M059J (cell line): ENCODE results near the gene SETD1B. TPM values are rescaled to one million over a fixed set of nuclear protein-coding genes. Genes with fewer than 3 reads are reported as not detected.
A peak's percentile ranks its signal among the peaks of the same experiment; 100 is the strongest.

Source experiments
- DNase-seq: peaks from one replicate; pipeline ENCODE4 v3.0.0-alpha.2; 2012; ENCODE audit warnings: low read depth
- total RNA-seq: library from RNA; depleted of rRNA; stranded (reverse); fragments of >200 nt; shearing (Covaris generic); gene quantifications from 2 replicates; pipeline ENCODE4 v1.2.3, GENCODE V29; 2014

SETD1B gene
- total RNA-seq, 1 experiment from 2014 or later, result 3.9 TPM

DNA sequence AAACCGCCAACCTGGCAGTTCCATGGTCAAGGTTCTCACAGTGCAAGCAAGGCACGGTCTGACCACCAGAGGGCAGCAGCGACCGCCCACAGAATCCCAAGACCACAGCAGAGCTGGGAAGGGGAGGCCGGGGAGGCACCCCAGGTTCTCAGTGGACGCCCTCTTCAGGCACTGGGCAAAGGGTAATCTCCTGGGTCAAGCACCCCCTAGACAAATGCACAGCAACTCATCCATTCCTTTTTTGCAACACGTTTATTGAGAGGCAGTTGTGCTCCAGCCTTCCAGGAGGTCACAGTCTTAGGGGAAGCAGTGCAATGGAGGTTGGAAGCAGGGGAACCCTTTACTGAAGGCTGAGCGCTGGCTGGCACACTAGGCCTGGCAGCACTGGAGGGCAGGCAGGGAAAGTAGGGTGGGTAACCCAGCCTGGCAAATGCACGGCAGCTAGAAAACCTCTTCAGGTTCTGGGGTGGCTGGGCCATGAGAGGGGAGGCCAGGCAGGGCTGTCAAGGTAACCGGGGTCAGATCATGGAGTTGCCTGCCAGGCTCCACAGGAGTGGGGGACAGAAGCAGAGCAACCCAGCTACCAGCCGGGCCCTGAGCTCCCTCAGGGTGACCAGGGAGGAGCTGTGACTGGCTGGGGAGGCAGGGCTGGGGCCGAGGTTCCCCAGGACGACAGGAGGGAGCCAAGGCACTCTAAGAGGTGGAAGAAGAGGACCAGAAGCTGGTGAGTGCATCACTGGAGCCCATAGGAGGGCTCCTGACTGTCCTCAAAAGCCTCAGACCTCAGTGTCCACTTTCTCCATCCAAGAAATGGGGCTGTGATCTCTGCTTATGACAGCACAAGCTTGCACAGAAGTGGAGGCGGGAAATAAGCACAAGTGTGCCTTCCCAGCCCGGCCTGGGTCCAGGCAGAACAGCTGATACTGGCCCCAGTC is 8.5 kb upstream of the SETD1B start:
- peak; percentile 81 for DNase-seq

DNA sequence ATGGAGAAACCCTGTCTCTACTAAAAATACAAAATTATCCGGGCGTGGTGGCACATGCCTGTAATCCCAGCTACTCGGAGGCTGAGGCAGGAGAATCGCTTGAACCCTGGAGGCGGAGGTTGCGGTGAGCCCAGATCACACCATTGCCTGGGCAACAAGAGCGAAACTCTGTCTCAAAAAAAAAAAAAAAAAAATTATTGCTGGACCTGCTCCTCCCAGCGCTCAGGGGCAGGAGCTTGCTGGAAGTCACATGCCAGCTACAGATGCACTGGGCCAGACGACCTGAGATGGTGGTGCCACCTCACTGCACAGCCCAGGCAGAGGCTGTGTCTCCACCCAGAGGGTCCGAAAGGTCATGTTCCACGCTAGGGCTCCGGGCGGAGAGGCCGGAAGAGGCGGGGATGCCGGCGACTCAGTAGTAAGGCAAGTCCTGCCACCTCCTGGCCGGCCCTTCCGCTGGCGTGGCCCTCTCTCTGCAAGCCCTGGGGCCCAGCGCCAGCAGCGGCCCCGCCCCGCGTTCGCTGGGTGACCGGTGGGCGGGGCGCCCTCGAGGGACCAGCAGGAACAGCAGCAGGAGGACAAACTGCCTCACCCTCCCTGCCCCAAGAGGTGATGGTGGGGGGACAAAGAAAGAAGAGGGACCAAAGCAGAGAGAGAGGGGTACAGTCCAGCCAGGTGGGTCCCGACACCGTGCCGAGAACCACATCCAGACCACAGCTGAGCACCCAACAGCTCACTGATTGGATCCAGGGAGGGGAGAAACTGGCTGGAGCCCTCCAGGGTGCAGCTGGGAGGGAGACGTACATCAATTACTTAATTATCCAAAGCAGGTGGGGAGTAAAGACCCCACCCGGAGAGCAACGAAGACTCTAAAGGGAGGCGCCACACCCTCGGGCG is 6.7 kb upstream of the SETD1B start:
- DNase-seq, result peak; percentile 93

DNA sequence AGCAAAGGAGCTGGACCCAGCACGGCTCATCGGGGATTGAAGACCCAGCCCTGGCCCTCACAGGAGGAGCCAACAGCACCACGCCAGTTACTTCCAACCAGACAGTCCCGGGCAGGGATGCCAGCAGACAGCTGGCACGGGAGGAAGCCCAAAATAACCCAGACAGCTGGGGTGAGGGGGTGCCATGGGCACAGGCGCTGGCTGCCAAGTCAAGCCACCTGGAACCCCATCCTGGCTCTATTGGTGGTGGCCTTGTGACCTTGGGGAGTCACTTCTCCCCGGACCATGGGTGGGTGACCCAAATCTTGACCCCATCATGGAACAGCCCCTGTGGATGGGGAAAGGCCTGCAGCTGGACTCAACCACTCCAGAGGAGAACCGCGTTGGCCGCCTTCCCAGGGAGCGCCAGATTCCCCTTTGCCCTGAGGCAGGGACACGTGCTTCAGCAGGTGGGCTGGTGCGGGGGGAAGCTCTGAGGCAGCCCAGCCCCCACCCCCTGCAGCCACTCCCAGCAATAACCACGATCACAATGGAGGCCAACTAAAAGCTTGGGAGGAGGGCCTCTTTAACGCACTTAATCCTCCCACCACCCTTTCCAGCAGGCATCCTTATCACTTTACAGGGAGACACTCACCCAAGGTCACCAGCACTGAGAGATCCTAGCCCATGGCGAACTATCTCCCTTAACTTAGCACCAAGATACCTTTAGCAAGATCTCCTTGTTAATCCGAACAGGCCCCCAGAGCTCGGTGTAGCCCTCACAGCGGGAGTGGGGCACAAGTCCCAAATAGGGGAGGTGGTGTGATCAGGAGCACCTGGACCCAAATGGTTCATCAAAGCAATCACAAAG is 5.6 kb upstream of the SETD1B start:
- DNase-seq, result peak; percentile 76

DNA sequence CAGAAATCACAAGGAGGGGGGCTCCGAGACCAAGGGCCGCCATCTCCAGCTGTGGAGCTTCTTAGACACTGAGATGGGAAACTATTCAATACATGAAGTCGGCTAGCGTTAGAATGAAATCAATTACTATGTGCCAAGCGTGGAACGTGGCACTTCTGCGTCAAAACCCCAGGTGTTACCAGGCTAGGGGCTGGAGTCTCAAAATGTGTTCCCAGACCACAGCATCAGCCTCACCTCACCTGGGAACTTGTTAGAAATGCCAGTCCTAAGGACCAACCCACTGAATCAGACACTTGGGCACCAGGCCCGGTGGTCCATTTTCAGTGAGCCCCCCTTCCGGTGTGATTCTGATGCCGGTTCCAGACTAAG is 5.0 kb upstream of the SETD1B start:
- no peak for DNase-seq

DNA sequence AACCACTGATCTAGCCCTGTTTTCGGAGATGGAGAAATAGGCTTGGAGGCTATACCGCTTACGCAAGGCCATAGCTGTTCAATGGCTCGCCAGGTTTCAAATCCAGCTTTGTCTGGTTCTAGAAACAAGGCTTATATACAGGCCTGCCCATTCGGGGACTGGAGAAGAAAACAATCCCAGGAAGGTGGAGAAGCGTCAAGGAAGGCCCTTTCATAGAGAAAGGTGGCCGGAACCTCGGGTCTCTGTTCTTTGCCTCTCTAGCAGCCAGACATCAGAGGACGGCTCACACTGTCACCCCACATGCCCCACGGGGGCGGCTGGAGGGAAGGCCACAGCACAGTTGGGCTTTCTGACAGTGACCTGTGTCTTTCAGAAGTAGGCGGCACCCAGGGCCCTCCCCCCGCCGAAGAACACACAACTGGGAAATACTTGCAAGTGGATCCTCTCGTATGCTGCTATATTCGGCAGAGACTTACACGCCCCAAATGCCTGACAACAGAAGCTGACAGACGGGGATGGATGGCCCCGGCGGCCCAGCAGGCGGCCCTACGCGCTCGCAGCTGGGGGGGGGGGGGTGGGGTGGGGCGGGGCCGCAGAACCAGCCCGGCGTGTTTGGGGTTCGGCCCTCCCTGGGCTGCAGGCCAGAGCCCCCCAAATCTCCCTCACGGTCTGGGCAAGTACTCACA is 4.5 kb upstream of the SETD1B start:
- peak; percentile 76 for DNase-seq

DNA sequence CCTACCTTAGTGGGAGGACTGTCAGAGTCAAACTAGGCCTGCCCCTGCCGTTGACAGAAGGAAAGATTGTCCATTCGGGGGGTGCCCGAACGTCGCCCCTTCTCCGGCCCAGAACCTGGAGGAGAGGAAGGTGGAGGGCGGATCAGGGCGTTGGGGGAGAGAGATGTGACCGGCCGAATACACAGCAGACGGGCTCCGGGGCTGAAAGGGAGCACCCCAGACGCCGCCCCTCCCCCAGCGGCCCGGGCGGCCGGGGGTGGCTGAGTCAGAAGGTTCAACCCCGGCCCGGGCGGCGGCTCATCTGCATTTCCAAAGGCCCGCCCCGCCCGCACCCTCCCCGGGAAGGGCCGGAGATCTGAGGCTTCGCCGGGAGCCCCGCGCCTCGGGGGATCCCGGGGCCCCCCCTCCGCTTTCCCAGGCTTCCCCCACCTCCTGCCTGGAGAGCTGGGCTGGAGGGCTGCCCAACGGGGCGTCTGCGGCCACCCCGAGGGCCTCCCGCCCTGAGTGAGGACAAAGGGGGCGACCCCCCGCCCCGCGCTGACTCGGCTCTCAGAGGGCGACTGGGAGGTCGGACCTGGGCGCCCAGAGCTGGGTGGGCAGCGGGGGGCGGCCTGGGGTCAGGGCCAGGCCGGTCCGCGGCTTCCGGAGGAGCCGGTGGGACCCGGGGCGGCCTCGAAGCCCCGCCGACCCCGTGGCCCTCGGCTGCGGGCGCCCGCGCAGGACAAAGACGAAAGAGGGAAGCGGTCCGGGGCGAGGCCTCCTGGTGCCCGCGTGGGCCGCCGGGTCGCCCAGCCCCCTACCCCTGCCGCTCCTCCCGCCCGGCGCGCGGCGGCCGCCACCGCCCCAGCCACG is 3.7 kb upstream of the SETD1B start:
- DNase-seq, result peak; percentile 93

DNA sequence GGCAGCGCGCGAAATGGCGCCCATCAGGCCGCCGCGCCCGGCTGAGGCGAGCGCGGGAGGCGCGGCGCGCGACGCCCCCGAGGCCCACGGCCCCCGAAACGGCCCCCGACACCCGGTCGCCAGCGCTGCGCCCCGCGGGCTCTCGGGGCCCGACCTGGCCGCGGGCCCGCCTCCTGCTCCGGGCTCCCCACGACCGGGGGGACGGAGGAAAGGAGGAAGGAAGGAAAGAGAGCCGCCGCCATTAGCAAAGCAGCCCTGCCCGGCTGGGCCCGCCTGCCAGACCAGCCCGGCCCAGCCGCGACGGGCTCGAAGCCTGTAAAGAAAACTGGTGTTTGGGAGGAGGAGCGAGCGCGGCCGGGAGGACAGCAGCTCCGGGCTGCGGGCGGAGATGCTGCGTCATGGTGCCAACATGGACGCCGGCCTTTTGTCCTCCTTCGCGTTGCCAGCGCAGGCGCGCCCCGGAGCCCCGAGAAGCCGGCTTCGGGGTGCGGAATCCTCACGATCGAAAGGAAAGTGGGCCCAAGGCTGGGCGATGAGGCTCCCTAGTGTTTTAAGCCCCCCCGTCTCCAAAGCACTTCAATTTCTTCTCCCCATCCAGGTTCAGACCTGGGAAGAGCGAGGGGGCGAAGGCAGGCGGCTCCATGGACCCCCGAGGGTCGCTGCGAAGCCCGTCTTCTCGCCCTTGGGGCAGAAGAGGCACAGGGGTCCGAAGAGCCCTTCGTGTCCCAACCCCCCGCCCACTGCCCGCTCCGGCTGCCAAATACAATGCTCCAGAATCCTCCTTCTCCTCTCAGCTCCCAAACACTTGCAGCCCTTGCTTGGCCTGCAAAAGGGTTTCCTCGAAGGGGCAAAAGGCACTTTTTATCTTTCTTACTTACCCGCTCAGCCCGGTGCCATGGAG is 2.9 kb upstream of the SETD1B start:
- peak; percentile 76 for DNase-seq

DNA sequence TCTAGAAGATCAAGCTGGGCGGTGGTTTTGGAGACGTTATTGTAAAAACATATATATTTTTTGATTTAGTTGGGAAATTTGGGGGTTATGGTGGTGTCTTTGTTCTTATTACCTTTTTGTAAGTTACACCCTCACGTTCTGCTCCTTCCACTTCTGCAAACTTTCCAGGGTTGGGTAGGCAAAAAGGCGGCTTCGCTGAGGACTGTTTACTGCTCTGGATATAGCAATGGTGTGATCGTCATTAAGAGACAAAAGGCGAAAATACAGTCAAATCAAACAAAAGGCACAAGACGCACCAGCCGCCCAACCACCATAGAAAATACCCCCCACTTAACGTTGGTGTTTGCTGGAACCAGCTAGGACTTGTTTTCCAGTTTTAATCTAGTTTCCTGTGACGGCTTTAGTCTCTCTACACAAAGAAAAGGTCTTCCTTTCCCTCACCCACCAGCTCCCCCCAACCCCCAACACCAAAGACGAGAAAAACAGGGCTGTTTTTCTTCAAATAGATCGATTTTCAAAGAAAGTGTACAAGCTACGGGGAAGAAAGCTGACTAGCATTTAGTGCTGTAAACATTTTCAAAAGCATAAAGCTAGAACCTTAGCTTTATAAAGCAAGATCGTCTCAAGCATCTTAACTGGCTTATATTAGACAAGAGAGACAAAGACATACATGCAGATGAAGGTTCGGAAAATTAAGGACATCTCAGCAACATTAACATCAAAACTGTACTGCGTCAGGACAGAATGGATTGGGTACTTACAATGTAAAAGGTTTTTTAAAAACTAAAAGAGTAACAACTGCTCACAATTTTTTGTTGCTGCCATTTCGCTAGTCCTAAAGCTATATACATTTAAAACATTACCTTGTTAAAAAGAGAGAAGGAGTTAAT is 2.0 kb upstream of the SETD1B start:
- no peak for DNase-seq

DNA sequence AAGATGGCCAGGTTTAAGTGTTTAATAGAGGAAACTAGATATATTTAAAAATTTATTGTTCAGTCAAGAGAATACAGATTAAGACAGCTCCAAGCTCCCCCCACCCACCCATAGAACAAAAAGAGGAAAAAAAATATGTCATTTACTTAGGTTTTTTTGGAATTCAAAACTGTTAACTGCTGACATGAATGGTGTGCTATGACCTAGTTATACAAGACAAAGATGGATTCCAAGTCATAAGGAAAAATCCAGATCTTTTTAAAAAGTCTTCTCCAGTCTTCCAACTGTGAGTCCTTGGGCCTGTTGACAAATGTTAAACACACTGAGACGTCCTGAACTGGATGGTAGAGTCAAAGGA is 1.3 kb upstream of the SETD1B start:
- DNase-seq, result no peak

DNA sequence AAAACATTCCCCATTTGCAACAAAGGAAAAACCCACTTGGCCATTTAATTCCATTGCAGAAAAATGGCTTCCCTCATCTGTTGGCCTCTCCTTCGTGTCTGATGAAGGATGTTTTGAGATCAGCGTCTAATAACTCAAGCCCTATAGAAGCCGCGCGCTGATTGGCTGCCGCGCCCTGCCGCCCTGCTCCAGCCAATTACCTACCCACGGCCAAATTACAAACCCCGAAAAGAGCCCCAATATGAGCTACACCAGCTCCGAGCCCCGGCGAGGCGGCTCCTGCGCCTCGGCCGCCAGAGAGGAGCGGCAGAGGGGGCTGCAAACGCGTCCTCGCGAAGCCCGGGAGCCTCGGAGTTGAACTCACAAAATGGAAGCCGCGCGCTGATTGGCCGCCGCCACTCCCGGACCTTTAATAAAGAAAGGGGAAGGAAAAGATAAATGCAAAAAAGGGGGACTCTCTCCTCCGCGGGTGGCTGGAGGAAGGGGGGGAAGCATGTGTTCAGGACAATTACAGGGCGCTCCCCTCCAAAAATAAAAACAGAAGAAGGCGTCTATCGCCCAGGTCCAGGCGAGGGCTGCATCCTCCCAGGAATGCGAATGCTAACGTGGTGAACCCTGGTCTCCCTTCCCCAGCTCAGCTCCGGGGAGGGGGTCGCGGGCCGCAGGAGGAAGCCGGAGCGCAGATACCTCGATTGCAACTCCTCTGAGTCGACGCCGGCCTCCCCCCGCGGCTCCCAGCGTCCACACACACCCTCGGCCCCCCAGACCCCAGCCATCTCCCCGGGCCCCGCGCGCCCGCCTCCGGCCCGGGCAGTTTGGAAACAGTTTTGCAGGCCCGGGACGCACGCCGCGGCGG is 738 bp upstream of the SETD1B start:
- peak; percentile 95 for DNase-seq

DNA sequence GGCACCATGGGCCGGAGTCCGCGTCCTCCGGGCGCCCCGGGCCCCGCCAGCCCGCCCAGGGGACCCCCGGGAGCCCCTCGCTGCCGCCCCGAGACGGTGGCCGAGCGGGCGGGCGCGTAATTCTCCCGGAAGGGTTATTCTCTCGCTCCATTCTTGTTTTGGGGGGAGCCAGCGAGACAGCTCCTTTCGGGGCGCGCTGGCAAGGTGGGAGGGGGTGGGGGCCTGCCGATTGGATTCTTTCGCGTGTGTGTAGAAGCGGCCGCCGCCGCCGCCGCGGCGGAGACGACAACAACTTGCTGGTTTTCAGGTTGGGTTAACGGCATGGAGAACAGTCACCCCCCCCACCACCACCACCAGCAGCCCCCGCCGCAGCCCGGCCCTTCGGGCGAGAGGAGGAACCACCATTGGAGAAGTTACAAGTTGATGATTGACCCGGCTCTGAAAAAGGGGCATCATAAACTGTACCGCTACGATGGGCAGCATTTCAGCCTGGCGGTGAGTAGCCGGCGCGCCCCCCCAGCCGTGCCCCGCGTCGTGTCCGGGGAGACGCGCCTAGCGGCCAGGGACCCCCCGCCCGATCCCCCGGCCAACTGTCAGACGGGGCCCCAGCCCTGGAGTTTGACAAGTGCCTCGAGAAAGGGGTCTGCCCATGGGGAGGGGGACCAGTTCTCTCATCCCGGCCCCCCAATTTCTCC is 755 bp downstream of the SETD1B start:
- DNase-seq, result no peak

DNA sequence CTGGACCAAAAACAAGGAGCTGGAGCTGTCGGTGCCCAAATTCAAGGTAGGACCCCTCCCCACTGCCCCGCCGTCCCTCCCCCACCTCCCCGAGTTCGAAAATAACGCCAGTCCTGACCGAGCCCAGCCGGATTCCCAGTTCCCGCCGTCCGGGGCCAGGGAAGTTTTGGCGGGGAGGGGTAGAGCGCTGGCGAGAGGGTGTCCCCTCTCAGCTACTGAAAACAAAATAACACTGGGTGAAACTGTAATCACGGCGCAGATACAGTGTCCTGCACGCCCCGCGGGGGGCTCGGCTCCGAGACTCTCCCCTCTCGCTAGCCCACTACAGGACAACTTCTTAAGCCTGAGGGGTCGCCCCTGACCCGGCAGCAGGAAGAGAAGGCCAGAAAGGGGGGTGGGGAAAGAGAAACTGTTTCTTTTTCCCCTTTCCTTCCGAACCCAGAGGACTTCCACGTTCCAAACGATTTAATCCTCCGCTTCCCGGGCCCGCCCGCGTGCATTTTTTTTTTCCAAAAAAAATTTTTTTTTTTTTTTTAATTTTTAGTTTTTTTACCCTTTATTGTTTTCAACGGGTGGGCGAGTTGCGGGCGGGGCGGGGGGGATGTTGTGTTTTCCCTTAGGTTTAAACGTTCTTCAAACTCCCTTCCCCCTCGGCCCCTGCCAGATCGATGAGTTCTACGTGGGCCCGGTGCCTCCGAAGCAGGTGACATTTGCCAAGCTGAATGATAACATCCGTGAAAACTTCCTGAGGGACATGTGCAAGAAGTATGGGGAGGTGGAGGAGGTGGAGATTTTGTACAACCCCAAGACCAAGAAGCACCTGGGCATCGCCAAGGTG is 1.6 kb downstream of the SETD1B start:
- no peak for DNase-seq

DNA sequence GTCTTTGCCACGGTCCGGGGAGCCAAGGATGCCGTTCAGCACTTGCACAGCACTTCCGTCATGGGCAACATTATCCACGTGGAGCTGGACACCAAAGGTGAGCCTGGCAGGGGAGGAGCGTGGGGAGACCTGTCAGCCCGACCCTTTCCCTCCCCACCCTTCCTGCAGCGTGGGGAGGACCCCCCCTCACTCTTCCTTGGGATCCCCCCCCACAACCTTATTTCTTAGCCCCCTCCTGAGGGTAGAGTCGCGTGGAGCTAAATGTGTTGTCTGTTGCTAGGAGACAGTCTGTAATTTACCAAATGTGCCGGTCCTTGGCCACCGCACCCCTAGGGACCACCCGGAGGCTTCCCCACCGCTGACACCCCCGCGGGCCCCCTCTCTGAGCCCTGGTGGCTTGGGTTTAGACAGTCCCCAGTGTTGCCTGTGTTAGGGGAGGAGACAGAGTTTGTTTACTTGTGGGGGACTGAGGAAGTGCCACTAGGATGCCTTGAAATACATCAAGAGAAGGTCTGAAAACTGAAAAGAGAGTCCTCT is 2.3 kb downstream of the SETD1B start:
- no peak for DNase-seq

DNA sequence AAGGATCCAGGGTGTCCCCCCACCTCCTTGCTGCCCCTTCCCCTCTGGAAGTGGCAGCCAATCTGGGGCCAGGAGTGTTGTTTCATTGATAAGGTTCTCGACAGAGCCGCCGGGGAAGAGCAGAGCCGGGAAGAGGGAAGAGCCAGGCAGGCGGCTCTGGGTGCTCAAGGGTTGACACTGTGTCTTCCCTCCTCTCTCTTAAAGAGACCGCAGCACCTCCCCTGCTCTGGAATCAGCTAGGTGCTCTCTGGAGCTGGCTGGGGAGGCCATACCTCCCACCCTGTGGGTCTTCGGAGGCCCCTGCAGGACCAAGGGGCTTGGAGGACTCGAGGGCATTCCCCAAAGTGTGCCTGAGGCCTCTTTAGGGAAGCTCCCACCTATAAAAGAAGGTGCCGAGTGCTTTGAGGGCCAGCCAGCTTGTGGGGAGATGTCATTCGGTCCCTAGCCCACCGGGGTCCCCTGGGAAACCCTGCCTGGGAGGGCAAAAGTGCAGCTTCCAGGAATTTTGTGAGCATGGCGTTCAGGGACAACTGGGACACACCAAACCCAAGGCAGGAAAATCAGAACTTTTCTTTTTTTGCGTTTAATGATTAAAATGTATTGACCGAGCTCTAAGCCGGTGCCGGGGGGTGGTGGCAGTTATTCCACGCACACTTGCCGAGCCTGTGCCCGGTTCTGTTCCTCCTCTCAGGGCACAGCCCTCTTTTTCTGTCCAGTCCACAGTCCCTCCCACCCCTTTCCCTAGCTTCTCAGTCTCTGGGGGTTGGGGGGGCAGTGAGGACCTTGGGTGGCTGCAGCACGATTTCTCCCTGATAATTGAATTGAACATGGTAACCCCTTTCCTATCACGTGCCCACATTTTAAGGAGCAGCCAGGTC is 3.0 kb downstream of the SETD1B start:
- no peak for DNase-seq
